ENCODE results near the gene TCP11.
A peak's percentile ranks its signal among the peaks of the same experiment; 100 is the strongest.
"Not testable (repeated sequence)": the region's sequence is repeated elsewhere in the genome, so short reads cannot be mapped to it uniquely, and the experiment has no call there.

Gene TCP11

DNA sequence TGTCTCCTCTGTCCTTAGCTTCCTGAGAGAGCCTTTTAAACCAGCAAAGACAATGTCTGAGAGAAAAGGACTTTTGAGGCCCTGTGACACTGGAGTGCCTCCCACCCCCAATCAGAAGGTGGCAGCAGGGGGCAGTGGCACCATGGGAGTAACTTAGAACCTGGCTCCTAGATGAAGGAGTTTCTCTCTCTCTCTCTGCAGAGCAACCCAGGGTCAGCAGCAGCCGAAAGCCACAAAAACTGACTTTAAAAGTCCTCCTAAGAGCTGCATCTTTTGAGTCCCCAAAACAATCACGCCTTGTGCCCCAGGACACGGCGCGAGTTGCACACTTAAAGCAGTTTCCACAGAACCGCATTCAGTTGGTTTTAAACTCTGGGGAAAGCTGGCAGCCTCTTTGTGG is 5.3 kb upstream of the TCP11 start:
- peak; percentile 44 for DNase-seq (ENCODE audit: low spot score)

DNA sequence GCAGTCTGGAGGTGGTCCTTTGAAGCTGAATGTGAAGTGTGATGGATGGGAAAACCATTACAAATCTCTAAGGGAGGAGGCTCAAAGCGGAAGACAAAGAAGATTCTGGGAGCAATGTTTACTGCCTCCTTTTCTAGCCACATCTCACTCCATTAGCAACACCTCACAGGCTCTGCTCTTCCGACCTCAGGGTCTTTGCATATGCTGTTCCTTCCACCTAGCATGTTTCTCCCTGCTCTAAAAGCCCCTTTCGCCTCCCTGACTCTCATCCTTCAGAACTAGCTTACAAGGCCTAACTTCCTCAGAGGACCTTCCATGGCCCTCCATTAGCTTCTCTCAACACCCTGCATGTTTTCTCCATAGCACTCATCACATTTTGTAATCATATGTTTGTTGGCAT is 4.6 kb upstream of the TCP11 start:
- no peak for DNase-seq (ENCODE audit: low spot score)

DNA sequence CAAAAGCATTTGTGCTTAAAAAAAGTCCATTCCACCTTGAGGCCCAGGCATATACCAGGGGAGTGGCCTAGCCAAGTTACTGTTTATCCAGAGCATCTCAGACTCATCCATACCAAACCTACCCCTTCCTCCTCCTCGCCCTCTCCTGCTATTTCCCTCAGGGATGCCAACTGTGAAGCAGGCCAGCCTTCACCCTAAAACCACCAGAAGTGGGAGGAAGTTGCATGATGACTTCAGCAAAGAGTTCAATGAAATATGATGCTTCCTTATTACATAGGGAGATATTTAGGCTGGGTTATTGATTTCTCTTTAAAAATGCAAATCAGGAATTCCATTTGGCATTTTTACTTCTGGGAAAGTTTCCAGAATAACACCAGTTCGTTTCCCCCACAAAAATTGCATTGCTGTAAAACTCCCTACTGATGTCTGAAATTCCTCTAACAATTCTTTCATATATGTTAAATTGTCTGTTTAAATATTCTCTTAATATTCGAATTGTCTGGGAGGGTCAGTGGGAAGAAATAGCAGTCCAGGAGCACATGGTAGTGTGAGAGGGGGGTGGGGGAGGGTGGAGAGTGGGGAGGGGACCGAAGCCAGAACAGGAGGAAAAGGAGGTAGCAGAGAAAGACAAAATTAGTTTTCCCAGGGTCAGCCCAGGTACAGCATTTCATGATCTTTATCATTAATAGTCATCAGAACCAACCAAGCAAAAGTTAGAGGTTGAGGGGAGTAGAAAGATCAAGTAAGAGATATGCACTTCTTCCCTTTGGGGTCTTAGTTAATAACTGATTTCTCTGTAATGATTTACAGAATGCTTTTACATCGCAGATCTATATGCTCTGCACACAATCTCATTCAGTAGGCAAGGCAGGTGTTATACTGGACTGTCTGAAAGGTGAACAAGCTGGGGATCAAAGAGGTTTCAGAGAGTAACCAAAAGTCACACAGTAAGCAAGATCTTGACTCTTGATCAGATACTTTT is 1.7 kb upstream of the TCP11 start:
- DNase-seq (ENCODE audit: low spot score): no peak

- no peak for DNase-seq (ENCODE audit: low spot score)
These were observed 516 bp downstream of the TCP11 start for GRCh38 chr6:35140639-35141006.

DNA sequence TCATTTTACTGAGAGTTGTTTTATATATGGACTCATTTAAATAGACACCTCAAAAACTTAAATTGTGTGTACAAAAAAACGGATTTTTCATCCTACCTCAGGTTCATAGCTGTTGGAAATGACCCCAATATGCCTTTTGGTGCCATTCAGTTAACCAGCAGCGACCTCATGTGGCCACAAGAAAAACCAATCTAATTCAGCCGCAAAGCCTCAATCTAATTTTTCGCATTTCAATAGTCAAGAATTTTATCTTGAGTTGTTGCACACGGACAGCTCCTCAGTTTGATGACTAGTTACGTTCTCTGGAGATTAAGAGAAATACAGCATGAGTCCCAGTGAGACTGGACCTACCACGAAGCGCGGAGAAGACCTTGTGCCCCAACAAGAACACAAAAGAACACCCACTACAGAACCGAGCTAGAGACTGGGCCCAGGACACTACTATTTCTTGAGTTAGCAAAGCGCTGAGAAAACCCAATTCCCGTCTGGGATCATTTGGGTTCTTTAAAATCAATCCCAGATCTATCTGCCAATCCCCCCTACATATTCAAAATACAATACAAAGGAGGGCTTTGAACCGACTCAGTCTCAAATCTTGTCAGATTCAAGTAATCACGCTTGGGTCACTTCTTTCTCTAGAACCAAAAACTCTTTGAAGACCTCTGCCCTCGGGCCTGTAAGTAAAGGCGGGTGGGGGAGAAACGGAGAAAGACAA is 1.1 kb downstream of the TCP11 start:
- no peak for DNase-seq (ENCODE audit: low spot score)

GRCh38 chr6:35139470-35139869 is 1.7 kb downstream of the TCP11 start:
- no peak for DNase-seq (ENCODE audit: low spot score)

- not testable (repeated sequence) for DNase-seq (ENCODE audit: low spot score)
These were observed 2.9 kb downstream of the TCP11 start for GRCh38 chr6:35138191-35138590.

GRCh38 chr6:35136185-35136584 is 5.0 kb downstream of the TCP11 start:
- no peak for DNase-seq (ENCODE audit: low spot score)

- DNase-seq (ENCODE audit: low spot score): no peak
These were observed 12.6 kb downstream of the TCP11 start for GRCh38 chr6:35128496-35128895.

DNA sequence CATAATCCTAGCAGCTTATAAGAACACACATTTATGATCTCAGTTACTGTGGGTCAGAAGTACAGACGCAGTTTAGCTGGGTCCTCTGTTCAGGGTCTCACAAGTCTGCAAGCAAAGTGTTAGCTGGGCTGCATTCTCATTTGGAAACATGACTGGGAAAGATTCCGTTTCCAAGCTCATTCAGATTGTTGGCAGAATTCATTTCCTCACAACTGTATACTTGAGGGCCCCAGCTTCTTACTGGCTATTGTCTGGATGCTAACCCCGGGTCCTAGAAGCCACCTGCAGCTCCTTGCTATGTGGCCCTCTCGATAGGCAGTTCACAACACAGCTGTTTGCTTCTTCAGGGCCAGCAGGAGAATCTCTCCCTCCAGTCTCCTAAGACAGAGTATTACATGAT is 13.1 kb downstream of the TCP11 start:
- DNase-seq (ENCODE audit: low spot score): no peak

DNA sequence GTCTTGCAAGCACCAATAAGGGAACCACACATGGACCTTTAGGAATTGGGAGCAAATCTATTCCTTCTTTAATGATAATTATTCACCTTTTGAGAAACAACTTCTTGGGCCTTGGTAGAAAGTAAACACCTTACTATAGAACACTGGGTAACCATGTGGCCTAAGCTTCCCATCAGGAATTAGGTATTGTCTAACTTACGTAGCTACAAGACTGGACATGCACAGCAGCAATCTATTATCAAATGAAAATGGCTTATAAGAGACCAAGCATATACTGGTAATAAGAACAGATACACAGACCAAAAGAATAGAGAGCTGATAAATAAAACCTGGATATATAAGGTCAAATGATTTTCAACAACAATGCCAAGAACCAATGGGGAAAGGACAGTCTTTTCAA is 16.8 kb downstream of the TCP11 start:
- no peak for DNase-seq (ENCODE audit: low spot score)

GRCh38 chr6:35120746-35121145 is 20.4 kb downstream of the TCP11 start:
- DNase-seq (ENCODE audit: low spot score): no peak

DNA sequence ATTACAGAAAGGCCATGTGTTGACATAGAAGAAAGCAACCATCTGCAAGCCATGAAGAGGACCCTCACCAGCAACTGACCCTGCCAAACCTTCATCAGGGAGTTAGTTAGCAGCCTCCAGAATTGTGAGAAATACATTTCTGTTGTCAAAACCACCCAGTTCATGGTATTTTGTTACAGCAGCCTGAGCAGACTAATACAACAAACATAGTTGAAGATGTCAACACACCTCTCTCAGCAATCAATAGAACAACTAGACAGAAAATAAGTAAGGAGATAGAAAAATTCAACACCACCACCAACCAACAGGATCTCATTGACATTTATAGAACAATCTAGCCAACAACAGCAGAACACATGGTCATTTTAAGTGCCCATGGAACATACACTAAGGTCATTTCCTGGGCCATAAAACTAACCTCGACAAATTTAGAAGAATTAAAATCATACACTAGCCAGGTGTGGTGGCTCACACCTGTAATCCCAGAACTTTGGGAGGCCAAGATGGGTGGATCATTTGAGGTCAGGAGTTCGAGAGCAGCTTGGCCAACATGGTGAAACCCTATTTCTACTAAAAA is 32.7 kb downstream of the TCP11 start:
- DNase-seq (ENCODE audit: low spot score): no peak

GRCh38 chr6:35107761-35108160 is 33.4 kb downstream of the TCP11 start:
- not testable (repeated sequence) for DNase-seq (ENCODE audit: low spot score)

GRCh38 chr6:35107208-35107607 is 33.9 kb downstream of the TCP11 start:
- DNase-seq (ENCODE audit: low spot score): not testable (repeated sequence)

- not testable (repeated sequence) for DNase-seq (ENCODE audit: low spot score)
These were observed 35.1 kb downstream of the TCP11 start for GRCh38 chr6:35106061-35106460.

- DNase-seq (ENCODE audit: low spot score): no peak
These were observed 36.1 kb downstream of the TCP11 start for GRCh38 chr6:35105078-35105477.

DNA sequence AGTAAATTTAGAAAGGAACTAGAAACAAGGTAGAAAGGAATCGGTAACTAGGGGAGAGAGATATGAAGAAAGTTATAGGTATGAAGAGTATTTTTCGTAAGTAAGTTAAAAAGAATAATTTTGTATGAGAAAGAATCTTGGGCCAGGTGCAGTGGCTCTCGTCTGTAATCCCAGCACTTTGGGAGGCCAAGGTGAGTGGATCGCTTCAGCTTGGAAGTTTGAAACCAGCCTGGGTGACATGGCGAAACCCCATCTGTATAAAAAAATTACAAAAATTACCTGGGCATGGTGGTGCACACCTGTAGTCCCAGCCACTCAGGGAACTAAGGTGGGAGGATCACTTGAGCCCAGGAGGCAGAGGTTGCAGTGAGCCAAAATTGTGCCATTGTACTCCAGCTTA is 42.0 kb downstream of the TCP11 start:
- no peak for DNase-seq (ENCODE audit: low spot score)

- DNase-seq (ENCODE audit: low spot score): no peak
These were observed 44.8 kb downstream of the TCP11 start for GRCh38 chr6:35096129-35096862.

DNA sequence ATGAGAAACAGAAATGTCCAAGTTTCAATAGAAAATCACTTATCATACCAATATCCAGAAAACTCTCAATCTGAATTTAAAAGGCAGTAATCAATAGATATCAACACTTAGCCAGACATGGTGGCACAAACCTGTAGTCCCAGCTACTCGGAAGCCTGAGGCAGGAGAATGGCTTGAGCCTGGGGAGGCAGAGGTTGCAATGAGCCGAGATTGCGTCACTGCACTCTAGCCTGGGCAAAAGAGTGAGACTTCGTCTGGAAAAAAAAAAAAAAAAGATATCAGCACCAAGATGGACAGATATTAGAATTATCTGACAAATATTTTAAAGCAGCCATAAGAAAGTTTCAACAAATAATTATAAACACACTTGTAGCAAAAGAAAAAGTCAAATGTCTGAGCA is 47.0 kb downstream of the TCP11 start:
- no peak for DNase-seq (ENCODE audit: low spot score)

DNA sequence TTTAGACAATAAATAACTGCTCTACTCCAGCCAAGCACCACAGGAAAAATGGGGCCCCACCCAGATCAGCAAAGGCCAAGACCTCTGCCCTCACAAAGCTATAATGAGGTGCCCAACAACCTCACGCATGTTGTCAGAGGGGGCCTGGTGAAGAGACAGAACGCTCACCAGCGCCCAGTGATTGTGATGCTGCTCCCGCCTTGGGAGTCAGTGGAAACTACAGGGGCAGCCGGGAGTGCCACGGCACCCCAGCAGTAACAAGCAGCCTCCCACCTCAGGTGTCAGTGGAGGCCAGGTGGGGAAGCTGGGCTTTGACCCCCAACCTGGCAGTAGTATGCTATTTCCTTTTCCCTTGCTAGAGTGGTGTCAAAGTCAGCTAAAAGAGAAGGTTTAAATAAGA is 47.4 kb downstream of the TCP11 start:
- no peak for DNase-seq (ENCODE audit: low spot score)

DNA sequence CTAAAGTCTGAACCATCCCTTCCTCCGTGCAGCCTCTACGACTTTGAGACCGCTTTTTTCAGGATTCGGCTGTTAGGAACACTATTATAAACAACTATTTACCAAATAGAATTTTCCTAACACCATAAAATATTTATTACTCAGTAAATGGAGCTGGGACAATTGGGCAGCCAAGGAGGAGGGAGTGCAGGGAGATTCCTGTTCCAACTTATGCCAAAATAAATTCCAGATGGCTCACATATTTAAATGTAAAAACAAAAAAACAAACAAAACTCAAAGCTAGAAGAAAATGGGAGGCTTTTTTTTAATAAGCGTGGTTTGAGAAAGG is 48.1 kb downstream of the TCP11 start:
- DNase-seq (ENCODE audit: low spot score): no peak
